WTC11 (cell line): ENCODE data around the gene ADH5. TPM values are rescaled to one million over a fixed set of nuclear protein-coding genes. Genes with fewer than 3 reads are reported as not detected.

Experiments
- ATAC-seq: fragments of 200-7000 bp; cut with Tn5 transposase; 2 replicates; pipeline ENCODE4 v1.10.0; 2021; ENCODE audit warnings: mild to moderate bottlenecking, moderate library complexity
- CTCF ChIA-PET: fragments of 300-600 bp; sonication (Branson Sonifier 250); formaldehyde crosslinking; loops from one replicate; lab custom pipeline; 2021; ENCODE audit warnings: antibody characterized with exemption; lab: Charles Lee
- POLR2A ChIA-PET: fragments of 350-600 bp; sonication (Branson Sonifier 250); formaldehyde crosslinking; loops from one replicate; lab custom pipeline; 2021; ENCODE audit warnings: antibody characterized with exemption; lab: Charles Lee
- DNase-seq: peaks from one replicate; pipeline ENCODE4 v3.0.0; 2021; ENCODE audit warnings: low spot score
- H3K27ac Mint-ChIP-seq: 2 replicates; pipeline ENCODE4 v1.8.0; 2021; ENCODE audit warnings: mixed read lengths
- H3K27me3 Mint-ChIP-seq: 2 replicates; pipeline ENCODE4 v1.8.0; 2021; ENCODE audit warnings: low read depth, mild to moderate bottlenecking, moderate library complexity, mixed read lengths
- H3K36me3 Mint-ChIP-seq: 2 replicates; pipeline ENCODE4 v1.8.0; 2021; ENCODE audit warnings: mixed read lengths
- H3K4me1 Mint-ChIP-seq: 2 replicates; pipeline ENCODE4 v1.8.0; 2022; ENCODE audit warnings: mixed read lengths
- H3K4me3 Mint-ChIP-seq: 2 replicates; pipeline ENCODE4 v1.8.0; 2021; ENCODE audit warnings: mild to moderate bottlenecking, moderate library complexity, mixed read lengths
- H3K9me3 Mint-ChIP-seq: 2 replicates; pipeline ENCODE4 v1.8.0; 2021; ENCODE audit warnings: mixed read lengths
- ARID4B ChIP-seq: sonication (generic); formaldehyde crosslinking; IDR thresholded peaks from 2 replicates; pipeline ENCODE4 v1.8.0; 2023; ENCODE audit warnings: missing genetic modification reagents, mild to moderate bottlenecking, borderline replicate concordance
- ATF1 ChIP-seq: sonication (generic); formaldehyde crosslinking; IDR thresholded peaks from 2 replicates; pipeline ENCODE4 v1.8.1; 2023; ENCODE audit warnings: mild to moderate bottlenecking, moderate library complexity, missing genetic modification reagents
- EMX1 ChIP-seq: fragments of 250-450 bp; sonication (Bioruptor Pico); IDR thresholded peaks from 2 replicates; pipeline ENCODE4 v1.8.0; 2021; ENCODE audit warnings: mild to moderate bottlenecking
- HMGA2 ChIP-seq: fragments of 250-450 bp; sonication (Bioruptor Pico); IDR thresholded peaks from 2 replicates; pipeline ENCODE4 v1.4.0; 2021; ENCODE audit warnings: mild to moderate bottlenecking, moderate library complexity
- JUN ChIP-seq: sonication (generic); formaldehyde crosslinking; IDR thresholded peaks from 2 replicates; pipeline ENCODE4 v1.8.0; 2023; ENCODE audit warnings: mild to moderate bottlenecking, missing genetic modification reagents
- OVOL2 ChIP-seq: fragments of 250-450 bp; sonication (Bioruptor Pico); IDR thresholded peaks from 2 replicates; pipeline ENCODE4 v1.9.0; 2021; ENCODE audit warnings: mild to moderate bottlenecking, borderline replicate concordance
- PRDM15 ChIP-seq: sonication (generic); formaldehyde crosslinking; IDR thresholded peaks from 2 replicates; pipeline ENCODE4 v1.8.0; 2022; ENCODE audit warnings: missing genetic modification reagents
- PRRX2 ChIP-seq: fragments of 250-450 bp; sonication (Bioruptor Pico); IDR thresholded peaks from 2 replicates; pipeline ENCODE4 v1.8.0; 2021; ENCODE audit warnings: mild to moderate bottlenecking
- SOX15 ChIP-seq: fragments of 250-450 bp; sonication (Bioruptor Pico); IDR thresholded peaks from 2 replicates; pipeline ENCODE4 v1.9.0; 2021; ENCODE audit warnings: mild to moderate bottlenecking
- SP1 ChIP-seq: sonication (generic); formaldehyde crosslinking; conservative IDR thresholded peaks from 2 replicates; pipeline ENCODE4 v1.8.1; 2022; ENCODE audit warnings: missing genetic modification reagents
- TP53 ChIP-seq: sonication (generic); formaldehyde crosslinking; IDR thresholded peaks from 2 replicates; pipeline ENCODE4 v1.8.1; 2023; ENCODE audit warnings: mild to moderate bottlenecking, missing genetic modification reagents
- ZBTB21 ChIP-seq: sonication (generic); formaldehyde crosslinking; IDR thresholded peaks from 2 replicates; pipeline ENCODE4 v1.8.1; 2023; ENCODE audit warnings: mild to moderate bottlenecking, missing genetic modification reagents, borderline replicate concordance
- total RNA-seq: library from RNA; stranded (reverse); gene quantifications from 3 replicates; pipeline ENCODE4 v1.2.3, GENCODE V29; 2021
- TF ChIP-seq, protein P1 (sequence below): sonication (generic); formaldehyde crosslinking; IDR thresholded peaks from 2 replicates; pipeline ENCODE4 v1.8.0; 2022; ENCODE audit warnings: mild to moderate bottlenecking, missing genetic modification reagents
- TF ChIP-seq, protein P2 (sequence below): fragments of 250-450 bp; sonication (Bioruptor Pico); IDR thresholded peaks from 2 replicates; pipeline ENCODE4 v2.1.2; 2022; ENCODE audit warnings: mild to moderate bottlenecking, moderate library complexity
- TF ChIP-seq, protein P3 (sequence below): sonication (generic); formaldehyde crosslinking; conservative IDR thresholded peaks from 2 replicates; pipeline ENCODE4 v1.8.1; 2022; ENCODE audit warnings: mild to moderate bottlenecking, missing genetic modification reagents
- TF ChIP-seq, protein P4 (sequence below): sonication (generic); formaldehyde crosslinking; IDR thresholded peaks from 2 replicates; pipeline ENCODE4 v1.8.1; 2023; ENCODE audit warnings: mild to moderate bottlenecking, missing genetic modification reagents
- TF ChIP-seq, protein P5 (sequence below): sonication (generic); formaldehyde crosslinking; IDR thresholded peaks from 2 replicates; pipeline ENCODE4 v1.8.0; 2022; ENCODE audit warnings: mild to moderate bottlenecking, missing genetic modification reagents

The ADH5 gene
- total RNA-seq, 1 experiment from 2014 or later, result 244 TPM

DNA sequence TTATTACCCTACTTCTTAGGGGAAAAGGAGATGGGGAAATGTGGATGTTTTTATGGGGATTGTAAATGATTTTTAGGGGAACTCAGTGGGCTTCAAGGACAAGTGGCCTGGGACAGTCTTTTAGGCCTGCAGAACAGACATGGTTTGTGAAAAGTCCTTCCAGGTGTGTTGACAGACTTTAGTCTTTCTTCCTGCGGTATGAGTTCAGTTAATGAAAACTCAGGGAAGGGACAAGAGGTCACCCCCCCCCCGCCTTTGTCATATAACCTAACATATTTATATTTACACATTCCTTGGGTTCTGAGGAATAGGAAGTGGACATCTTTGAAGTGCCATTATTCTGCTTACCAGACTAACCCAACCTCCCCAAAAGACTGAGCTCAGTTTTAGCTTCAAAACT lies 61.3 kb downstream of the ADH5 start:
- H3K27me3 Mint-ChIP-seq, result no peaks in the 10 kb centered on the region
- POLR2A ChIA-PET, result interaction anchor here (0.6 to 1.0 kb wide), 2 partner anchors 8 to 838 kb away, joined by 3 read pairs; no protein-coding TSS in a partner anchor
- peaks cover 78% of the 10 kb centered on the region for H3K4me1 Mint-ChIP-seq
- peak overlapping the region; percentile 25; the same call in 1 of the 2 replicates for H3K27ac Mint-ChIP-seq
- H3K4me3 Mint-ChIP-seq, result no peak overlapping the region
- TF ChIP-seq, protein P1, sequence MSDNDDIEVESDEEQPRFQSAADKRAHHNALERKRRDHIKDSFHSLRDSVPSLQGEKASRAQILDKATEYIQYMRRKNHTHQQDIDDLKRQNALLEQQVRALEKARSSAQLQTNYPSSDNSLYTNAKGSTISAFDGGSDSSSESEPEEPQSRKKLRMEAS (CRISPR knock-in tag), result no peak
- TF ChIP-seq ZBTB21 (CRISPR knock-in tag), result no peak
- no peak for TF ChIP-seq ATF1
- ATAC-seq (no peak), DNase-seq (no peak)
- CTCF ChIA-PET, result interaction anchor here (1.8 kb wide), 1 partner anchor 32 kb away, joined by 8 read pairs; the partner anchor contains the start of gene METAP1
- peaks cover 6% of the 10 kb centered on the region; the same call in 1 of the 2 replicates for H3K36me3 Mint-ChIP-seq
- H3K9me3 Mint-ChIP-seq, result no peaks in the 10 kb centered on the region; the same call in 1 of the 2 replicates

DNA sequence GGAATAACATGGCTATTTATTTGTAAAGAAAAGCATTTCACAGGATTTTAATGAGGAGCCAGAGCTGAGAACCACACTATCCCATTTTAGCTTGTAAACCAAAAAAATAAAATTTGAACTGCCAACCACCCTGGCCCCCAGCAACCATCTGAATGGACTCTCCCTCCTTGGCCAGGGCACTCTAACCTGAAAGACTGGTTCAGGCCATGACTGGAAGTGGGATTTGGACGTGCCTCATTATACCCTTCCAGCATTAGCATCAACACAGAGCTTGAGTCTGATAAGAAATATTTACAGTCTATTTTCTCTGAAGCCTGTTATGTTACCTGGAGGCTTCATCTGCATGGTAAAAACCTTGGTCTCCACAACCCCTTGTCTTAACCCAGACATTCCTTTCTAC lies 63.1 kb downstream of the ADH5 start:
- ATAC-seq (no peak), DNase-seq (no peak)
- peak overlapping the region; percentile 50; the same call in 1 of the 2 replicates for H3K27ac Mint-ChIP-seq
- ChIA-PET POLR2A (no interaction called here), CTCF (interaction anchor here (1.9 to 2.4 kb wide), 2 partner anchors 30 kb away, joined by 9 to 13 read pairs; partner anchors contain the start of gene METAP1)
- H3K4me3 Mint-ChIP-seq, result no peak overlapping the region
- peaks cover 69% of the 10 kb centered on the region for H3K4me1 Mint-ChIP-seq
- no peaks in the 10 kb centered on the region for H3K27me3 Mint-ChIP-seq
- H3K9me3 Mint-ChIP-seq, result peaks cover 13% of the 10 kb centered on the region
- TF ChIP-seq ARID4B (CRISPR knock-in tag) (no peak), JUN (CRISPR knock-in tag) (no peak), SP1 (CRISPR knock-in tag) (no peak), OVOL2 (no peak), EMX1 (no peak), TP53 (CRISPR knock-in tag) (no peak), PRRX2 (CRISPR knock-in tag) (no peak), HMGA2 (CRISPR knock-in tag) (no peak), PRDM15 (no peak), SOX15 (no peak)
- TF ChIP-seq, protein P2, sequence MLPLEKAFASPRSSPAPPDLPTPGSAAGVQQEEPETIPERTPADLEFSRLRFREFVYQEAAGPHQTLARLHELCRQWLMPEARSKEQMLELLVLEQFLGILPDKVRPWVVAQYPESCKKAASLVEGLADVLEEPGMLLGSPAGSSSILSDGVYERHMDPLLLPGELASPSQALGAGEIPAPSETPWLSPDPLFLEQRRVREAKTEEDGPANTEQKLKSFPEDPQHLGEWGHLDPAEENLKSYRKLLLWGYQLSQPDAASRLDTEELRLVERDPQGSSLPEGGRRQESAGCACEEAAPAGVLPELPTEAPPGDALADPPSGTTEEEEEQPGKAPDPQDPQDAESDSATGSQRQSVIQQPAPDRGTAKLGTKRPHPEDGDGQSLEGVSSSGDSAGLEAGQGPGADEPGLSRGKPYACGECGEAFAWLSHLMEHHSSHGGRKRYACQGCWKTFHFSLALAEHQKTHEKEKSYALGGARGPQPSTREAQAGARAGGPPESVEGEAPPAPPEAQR (CRISPR knock-in tag), result no peak
- TF ChIP-seq, protein P3, sequence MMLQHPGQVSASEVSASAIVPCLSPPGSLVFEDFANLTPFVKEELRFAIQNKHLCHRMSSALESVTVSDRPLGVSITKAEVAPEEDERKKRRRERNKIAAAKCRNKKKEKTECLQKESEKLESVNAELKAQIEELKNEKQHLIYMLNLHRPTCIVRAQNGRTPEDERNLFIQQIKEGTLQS (CRISPR knock-in tag), result no peak
- TF ChIP-seq, protein P4, sequence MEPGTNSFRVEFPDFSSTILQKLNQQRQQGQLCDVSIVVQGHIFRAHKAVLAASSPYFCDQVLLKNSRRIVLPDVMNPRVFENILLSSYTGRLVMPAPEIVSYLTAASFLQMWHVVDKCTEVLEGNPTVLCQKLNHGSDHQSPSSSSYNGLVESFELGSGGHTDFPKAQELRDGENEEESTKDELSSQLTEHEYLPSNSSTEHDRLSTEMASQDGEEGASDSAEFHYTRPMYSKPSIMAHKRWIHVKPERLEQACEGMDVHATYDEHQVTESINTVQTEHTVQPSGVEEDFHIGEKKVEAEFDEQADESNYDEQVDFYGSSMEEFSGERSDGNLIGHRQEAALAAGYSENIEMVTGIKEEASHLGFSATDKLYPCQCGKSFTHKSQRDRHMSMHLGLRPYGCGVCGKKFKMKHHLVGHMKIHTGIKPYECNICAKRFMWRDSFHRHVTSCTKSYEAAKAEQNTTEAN, result no peak
- TF ChIP-seq, protein P5, sequence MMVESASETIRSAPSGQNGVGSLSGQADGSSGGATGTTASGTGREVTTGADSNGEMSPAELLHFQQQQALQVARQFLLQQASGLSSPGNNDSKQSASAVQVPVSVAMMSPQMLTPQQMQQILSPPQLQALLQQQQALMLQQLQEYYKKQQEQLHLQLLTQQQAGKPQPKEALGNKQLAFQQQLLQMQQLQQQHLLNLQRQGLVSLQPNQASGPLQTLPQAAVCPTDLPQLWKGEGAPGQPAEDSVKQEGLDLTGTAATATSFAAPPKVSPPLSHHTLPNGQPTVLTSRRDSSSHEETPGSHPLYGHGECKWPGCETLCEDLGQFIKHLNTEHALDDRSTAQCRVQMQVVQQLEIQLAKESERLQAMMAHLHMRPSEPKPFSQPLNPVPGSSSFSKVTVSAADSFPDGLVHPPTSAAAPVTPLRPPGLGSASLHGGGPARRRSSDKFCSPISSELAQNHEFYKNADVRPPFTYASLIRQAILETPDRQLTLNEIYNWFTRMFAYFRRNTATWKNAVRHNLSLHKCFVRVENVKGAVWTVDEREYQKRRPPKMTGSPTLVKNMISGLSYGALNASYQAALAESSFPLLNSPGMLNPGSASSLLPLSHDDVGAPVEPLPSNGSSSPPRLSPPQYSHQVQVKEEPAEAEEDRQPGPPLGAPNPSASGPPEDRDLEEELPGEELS (CRISPR knock-in tag), result no peak
- peaks cover 20% of the 10 kb centered on the region for H3K36me3 Mint-ChIP-seq
